ENCODE data around the gene SYMPK. TPM values are rescaled to one million over a fixed set of nuclear protein-coding genes. Genes with fewer than 3 reads are reported as not detected.

SYMPK gene
- total RNA-seq, 1 experiment from 2014 or later = 70.7 TPM

GRCh38 chr19:45771311-45771933 lies 91.5 kb downstream of the SYMPK start:
- no peak overlapping the region for H3K4me3 ChIP-seq
- DNase-seq = no peak
- peaks cover 51% of the 10 kb centered on the region for H3K36me3 ChIP-seq
- H3K9me3 ChIP-seq = no peaks in the 10 kb centered on the region
- no peaks in the 10 kb centered on the region for H3K27me3 ChIP-seq

GRCh38 chr19:45770192-45771101 lies 92.5 kb downstream of the SYMPK start:
- Histone ChIP-seq H3K36me3 (peaks cover 57% of the 10 kb centered on the region), H3K9me3 (no peaks in the 10 kb centered on the region), H3K4me3 (peak overlapping the region; percentile 78), H3K27me3 (no peaks in the 10 kb centered on the region)
- peak; percentile 89 for DNase-seq

DNA sequence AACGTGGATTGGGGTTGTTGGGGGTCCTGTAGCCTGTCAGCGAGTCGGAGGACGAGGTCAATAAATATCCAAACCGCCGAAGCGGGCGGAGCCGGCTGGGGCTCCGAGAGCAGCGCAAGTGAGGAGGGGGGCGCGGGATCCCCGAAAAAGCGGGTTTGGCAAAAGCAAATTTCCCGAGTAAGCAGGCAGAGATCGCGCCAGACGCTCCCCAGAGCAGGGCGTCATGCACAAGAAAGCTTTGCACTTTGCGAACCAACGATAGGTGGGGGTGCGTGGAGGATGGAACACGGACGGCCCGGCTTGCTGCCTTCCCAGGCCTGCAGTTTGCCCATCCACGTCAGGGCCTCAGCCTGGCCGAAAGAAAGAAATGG lies 93.1 kb downstream of the SYMPK start:
- H3K4me3 ChIP-seq = peak overlapping the region; percentile 78
- peak; percentile 52 for DNase-seq
- peaks cover 56% of the 10 kb centered on the region for H3K36me3 ChIP-seq
- no peaks in the 10 kb centered on the region for H3K9me3 ChIP-seq
- H3K27me3 ChIP-seq = no peaks in the 10 kb centered on the region

- DNase-seq = peak; percentile 98
- peaks cover 50% of the 10 kb centered on the region for H3K36me3 ChIP-seq
- peak within 1 kb of the TSS; percentile 78 for H3K4me3 ChIP-seq
- H3K9me3 ChIP-seq = no peaks in the 10 kb centered on the region
- no peaks in the 10 kb centered on the region for H3K27me3 ChIP-seq
Observed at GRCh38 chr19:45768984-45769782, 93.8 kb downstream of the SYMPK start, which contains the start of gene SIX5. Gene SIX5 (minus strand): TSS chr19:45769252. CDS start chr19:45768844, 408 bp downstream.

- DNase-seq = peak; percentile 64
- peak overlapping the region; percentile 78 for H3K4me3 ChIP-seq
- H3K9me3 ChIP-seq = no peaks in the 10 kb centered on the region
- H3K27me3 ChIP-seq = no peaks in the 10 kb centered on the region
- peaks cover 47% of the 10 kb centered on the region for H3K36me3 ChIP-seq
Observed at GRCh38 chr19:45768655-45768983, 94.3 kb downstream of the SYMPK start.

- Histone ChIP-seq H3K27me3 (no peaks in the 10 kb centered on the region), H3K9me3 (no peaks in the 10 kb centered on the region), H3K36me3 (peaks cover 42% of the 10 kb centered on the region), H3K4me3 (peak overlapping the region; percentile 78)
- peak; percentile 82 for DNase-seq
Observed at GRCh38 chr19:45767881-45768654, 94.9 kb downstream of the SYMPK start.

- Histone ChIP-seq H3K36me3 (peaks cover 35% of the 10 kb centered on the region), H3K4me3 (peak overlapping the region; percentile 78), H3K9me3 (no peaks in the 10 kb centered on the region), H3K27me3 (no peaks in the 10 kb centered on the region)
- DNase-seq = peak; percentile 92
Observed at GRCh38 chr19:45767410-45767880, 95.5 kb downstream of the SYMPK start.

DNA sequence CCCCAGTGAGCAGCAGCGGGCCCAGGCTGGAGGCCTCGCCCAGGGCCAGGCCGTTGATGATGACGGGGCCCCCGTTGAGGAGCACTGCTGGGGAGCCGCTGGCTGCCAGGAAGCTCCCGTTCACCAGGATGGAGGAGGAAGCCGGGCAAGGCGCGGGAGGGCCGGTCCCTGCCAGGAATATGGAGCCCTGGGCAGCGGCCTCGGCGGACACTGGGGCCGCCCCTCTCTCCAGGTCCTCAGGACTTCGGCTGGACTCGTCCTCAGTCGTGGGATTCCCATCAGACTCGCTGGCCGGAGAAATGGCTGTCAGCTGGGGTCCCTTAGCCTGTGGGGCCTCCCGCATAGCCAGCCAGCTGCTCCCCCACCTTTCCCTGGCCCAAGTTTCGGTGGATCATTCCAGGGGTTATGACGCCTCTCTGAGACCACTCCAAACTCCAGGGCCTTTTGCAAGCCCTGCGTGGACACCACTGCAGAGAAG lies 96.0 kb downstream of the SYMPK start:
- Histone ChIP-seq H3K36me3 (peaks cover 31% of the 10 kb centered on the region), H3K27me3 (no peaks in the 10 kb centered on the region), H3K4me3 (peak overlapping the region; percentile 78), H3K9me3 (no peaks in the 10 kb centered on the region)
- DNase-seq = peak; percentile 46

DNA sequence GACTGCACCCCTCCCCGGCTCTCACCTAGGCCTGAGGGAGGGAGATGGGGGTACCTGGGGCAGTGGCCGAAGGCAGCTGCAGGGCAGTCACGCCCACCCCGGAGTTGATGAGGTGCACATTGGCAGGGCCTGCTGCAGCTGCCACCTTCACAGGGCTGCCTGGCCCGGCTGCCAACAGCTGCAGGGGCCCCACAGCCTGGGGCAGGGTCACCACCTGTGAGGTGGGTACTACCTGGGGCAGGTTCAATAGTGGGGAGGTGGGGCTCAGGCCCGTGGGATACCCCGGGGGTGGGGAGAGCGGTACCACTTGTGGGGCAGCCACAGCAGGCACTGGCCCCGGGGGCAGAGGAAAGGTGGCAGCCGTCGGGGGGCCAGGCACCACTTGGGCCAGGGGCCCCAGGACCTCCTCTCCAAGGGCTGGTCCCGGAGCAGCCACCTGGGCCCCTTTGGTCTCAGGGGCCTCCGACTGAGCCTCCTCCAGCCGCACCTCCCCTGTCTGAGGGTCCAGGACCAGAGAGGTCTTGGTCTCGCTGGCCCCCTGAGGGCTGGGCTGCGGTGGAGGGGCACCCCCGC lies 96.6 kb downstream of the SYMPK start:
- H3K27me3 ChIP-seq = no peaks in the 10 kb centered on the region

DNA sequence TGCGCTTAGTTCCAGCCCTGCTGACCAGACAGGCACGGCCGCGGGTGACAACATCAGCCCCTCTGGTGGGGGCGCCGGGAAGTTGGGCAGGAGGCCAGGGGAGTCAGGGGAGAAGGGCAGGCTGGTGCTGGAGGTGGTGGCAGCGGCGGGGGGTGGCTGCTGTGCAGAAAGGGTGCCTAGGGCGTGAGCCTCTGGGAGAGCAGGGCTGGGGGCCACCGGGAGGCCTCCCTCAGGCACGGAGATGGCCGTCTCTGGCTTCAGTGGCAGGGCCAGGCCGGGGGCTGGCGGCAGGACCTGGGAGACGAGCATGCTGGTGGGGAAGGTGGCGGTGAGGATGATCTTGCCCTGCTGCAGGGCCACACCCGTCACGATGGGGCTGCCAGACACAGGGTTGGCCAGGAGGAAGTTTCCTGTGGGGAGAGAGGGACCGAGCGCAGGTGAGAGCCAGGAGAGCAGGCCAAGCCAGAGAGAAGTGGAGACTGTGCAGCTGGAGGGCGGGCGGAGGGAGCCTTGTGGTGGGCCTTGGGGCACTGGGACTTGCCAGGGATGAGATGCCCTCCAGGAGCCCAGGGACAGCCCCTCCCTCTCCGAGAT lies 97.1 kb downstream of the SYMPK start:
- Histone ChIP-seq H3K27me3 (no peaks in the 10 kb centered on the region), H3K9me3 (no peaks in the 10 kb centered on the region), H3K36me3 (peaks cover 23% of the 10 kb centered on the region), H3K4me3 (no peak overlapping the region)
- DNase-seq = no peak

More for the DNA sequence above, 96.6 kb downstream of the SYMPK start:
- no peaks in the 10 kb centered on the region for H3K9me3 ChIP-seq
- DNase-seq = no peak
- H3K4me3 ChIP-seq = peak overlapping the region; percentile 78
- peaks cover 28% of the 10 kb centered on the region for H3K36me3 ChIP-seq

Other genes with a start within 250 kb of the SYMPK start
- 10.9 and 22.0 TPM in 2 replicates for gene EML2, start 223.8 kb downstream of the SYMPK start, total RNA-seq (2014; rRNA removed; shearing (Covaris generic); ENCODE audit: low replicate concordance)
- not detected in 2 replicates for gene GIPR, start 194.9 kb downstream of the SYMPK start, total RNA-seq (2014; rRNA removed; shearing (Covaris generic); ENCODE audit: low replicate concordance)
- gene SNRPD2, start 171.2 kb downstream of the SYMPK start, total RNA-seq (2014; rRNA removed; shearing (Covaris generic); ENCODE audit: low replicate concordance) = 488 and 700 TPM in 2 replicates
- 19.7 and 37.9 TPM in 2 replicates for gene QPCTL, start 170.5 kb downstream of the SYMPK start, total RNA-seq (2014; rRNA removed; shearing (Covaris generic); ENCODE audit: low replicate concordance)
- 4.3 and 12.3 TPM in 2 replicates for gene FBXO46, start 132.3 kb downstream of the SYMPK start, total RNA-seq (2014; rRNA removed; shearing (Covaris generic); ENCODE audit: low replicate concordance)
- 0.99 TPM in 1 of 2 replicates, not detected in the other for gene MEIOSIN, start 129.7 kb downstream of the SYMPK start, total RNA-seq (2014; rRNA removed; shearing (Covaris generic); ENCODE audit: low replicate concordance)
- 11.4 and 18.6 TPM in 2 replicates for gene SIX5, start 93.9 kb downstream of the SYMPK start, total RNA-seq (2014; rRNA removed; shearing (Covaris generic); ENCODE audit: low replicate concordance)
- 3.9 and 7.0 TPM in 2 replicates for gene DMPK, start 80.7 kb downstream of the SYMPK start, total RNA-seq (2014; rRNA removed; shearing (Covaris generic); ENCODE audit: low replicate concordance)
- 30.4 and 48.0 TPM in 2 replicates for gene DMWD, start 70.3 kb downstream of the SYMPK start, total RNA-seq (2014; rRNA removed; shearing (Covaris generic); ENCODE audit: low replicate concordance)
- not detected in 2 replicates for gene RSPH6A, start 47.8 kb downstream of the SYMPK start, total RNA-seq (2014; rRNA removed; shearing (Covaris generic); ENCODE audit: low replicate concordance)
- not detected in 2 replicates for gene FOXA3, start 1.2 kb upstream of the SYMPK start, total RNA-seq (2014; rRNA removed; shearing (Covaris generic); ENCODE audit: low replicate concordance)
- gene IRF2BP1, start 23.0 kb upstream of the SYMPK start, total RNA-seq (2014; rRNA removed; shearing (Covaris generic); ENCODE audit: low replicate concordance) = 48.6 and 73.7 TPM in 2 replicates
- gene MYPOP, start 39.5 kb upstream of the SYMPK start, total RNA-seq (2014; rRNA removed; shearing (Covaris generic); ENCODE audit: low replicate concordance) = 0.20 and 0.79 TPM in 2 replicates
- not detected in 2 replicates for gene NANOS2, start 51.6 kb upstream of the SYMPK start, total RNA-seq (2014; rRNA removed; shearing (Covaris generic); ENCODE audit: low replicate concordance)
- not detected in 2 replicates for gene NOVA2, start 110.7 kb upstream of the SYMPK start, total RNA-seq (2014; rRNA removed; shearing (Covaris generic); ENCODE audit: low replicate concordance)
- 10.5 and 25.5 TPM in 2 replicates for gene CCDC61, start 132.3 kb upstream of the SYMPK start, total RNA-seq (2014; rRNA removed; shearing (Covaris generic); ENCODE audit: low replicate concordance)
- gene PGLYRP1, start 159.9 kb upstream of the SYMPK start, total RNA-seq (2014; rRNA removed; shearing (Covaris generic); ENCODE audit: low replicate concordance) = not detected in 2 replicates
- gene IGFL4, start 177.9 kb upstream of the SYMPK start, total RNA-seq (2014; rRNA removed; shearing (Covaris generic); ENCODE audit: low replicate concordance) = not detected in 2 replicates